GM21723 (cell line): ENCODE measurements around the gene TMC7.
A peak's percentile ranks its signal among the peaks of the same experiment; 100 is the strongest.

Source experiments
- ATAC-seq: cut with Tn5 transposase; IDR thresholded peaks from one replicate; pipeline ENCODE4 v1.9.1; 2021; ENCODE audit warnings: mild to moderate bottlenecking, moderate library complexity; ENCODE audit not compliant: unreplicated experiment

Gene TMC7

GRCh38 chr16:19086322-19087199 is 102.8 kb downstream of the TMC7 start:
- ATAC-seq: peak; percentile 86

GRCh38 chr16:19088341-19088916 is 104.7 kb downstream of the TMC7 start:
- ATAC-seq: no peak

GRCh38 chr16:19089410-19089955 is 105.7 kb downstream of the TMC7 start:
- no peak for ATAC-seq

- ATAC-seq: no peak
These were observed 107.2 kb downstream of the TMC7 start for GRCh38 chr16:19090916-19091315.

- ATAC-seq: no peak
These were observed 109.1 kb downstream of the TMC7 start for GRCh38 chr16:19092653-19093410.

GRCh38 chr16:19093631-19094541 is 110.2 kb downstream of the TMC7 start:
- no peak for ATAC-seq

GRCh38 chr16:19094542-19095365 is 111.0 kb downstream of the TMC7 start:
- no peak for ATAC-seq

GRCh38 chr16:19095654-19096053 is 111.9 kb downstream of the TMC7 start:
- ATAC-seq: no peak

- ATAC-seq: no peak
These were observed 114.4 kb downstream of the TMC7 start for GRCh38 chr16:19098173-19098572.

- ATAC-seq: no peak
These were observed 118.6 kb downstream of the TMC7 start for GRCh38 chr16:19102187-19102872.

- no peak for ATAC-seq
These were observed 120.9 kb downstream of the TMC7 start for GRCh38 chr16:19104607-19105006.

- ATAC-seq: no peak
These were observed 121.4 kb downstream of the TMC7 start for GRCh38 chr16:19105131-19105530.

GRCh38 chr16:19105891-19106624 is 122.3 kb downstream of the TMC7 start:
- ATAC-seq: no peak

GRCh38 chr16:19106625-19107020 is 122.9 kb downstream of the TMC7 start:
- no peak for ATAC-seq

- ATAC-seq: no peak
These were observed 124.9 kb downstream of the TMC7 start for GRCh38 chr16:19108409-19109287.

GRCh38 chr16:19109288-19109664 is 125.5 kb downstream of the TMC7 start:
- no peak for ATAC-seq
